Activated CD4-positive, alpha-beta memory T cell treated with anti-CD3 and anti-CD28 coated beads for 36 hours (primary cell): ENCODE measurements around the gene RPS19. TPM values are rescaled to one million over a fixed set of nuclear protein-coding genes. Genes with fewer than 3 reads are reported as not detected.
"Not testable (repeated sequence)": the region's sequence is repeated elsewhere in the genome, so short reads cannot be mapped to it uniquely, and the experiment has no call there.

Experiments
- CTCF ChIA-PET: fragments of 350-600 bp; sonication (Branson Sonifier 250); formaldehyde crosslinking; loops from one replicate; lab custom pipeline; 2021; ENCODE audit warnings: antibody characterized with exemption, inconsistent platforms; lab: Charles Lee
- POLR2A ChIA-PET: fragments of 350-600 bp; sonication (Branson Sonifier 250); formaldehyde crosslinking; loops from one replicate; lab custom pipeline; 2021; ENCODE audit warnings: antibody characterized with exemption; lab: Charles Lee
- DNase-seq: peaks from one replicate; pipeline ENCODE4 v3.0.0-alpha.2; 2020
- H3K27ac Mint-ChIP-seq: one replicate; pipeline ENCODE4 v1.8.0; 2021; ENCODE audit warnings: mixed read lengths
- H3K27me3 Mint-ChIP-seq: one replicate; pipeline ENCODE4 v1.8.0; 2021; ENCODE audit warnings: mixed read lengths
- H3K36me3 Mint-ChIP-seq: one replicate; pipeline ENCODE4 v1.8.0; 2021; ENCODE audit warnings: mixed read lengths
- H3K4me1 Mint-ChIP-seq: one replicate; pipeline ENCODE4 v1.8.0; 2021; ENCODE audit warnings: low read depth, mixed read lengths
- H3K4me3 Mint-ChIP-seq: one replicate; pipeline ENCODE4 v1.8.0; 2021; ENCODE audit warnings: mild to moderate bottlenecking, mixed read lengths
- H3K9me3 Mint-ChIP-seq: one replicate; pipeline ENCODE4 v1.8.0; 2021; ENCODE audit warnings: mixed read lengths
- intact Hi-C: fragments of 100-400 bp; cut with micrococcal nuclease; formaldehyde crosslinking; loops from one replicate; pipeline ENCODE4 v1.15.1; 2023
- total RNA-seq, 2 experiments: library from RNA; stranded (reverse); gene quantifications; one replicate each; pipeline ENCODE4 v1.2.3, GENCODE V29; 2021

Gene RPS19
- total RNA-seq, 2 experiments from 2014 or later = 3,181 to 3,314 TPM

DNA sequence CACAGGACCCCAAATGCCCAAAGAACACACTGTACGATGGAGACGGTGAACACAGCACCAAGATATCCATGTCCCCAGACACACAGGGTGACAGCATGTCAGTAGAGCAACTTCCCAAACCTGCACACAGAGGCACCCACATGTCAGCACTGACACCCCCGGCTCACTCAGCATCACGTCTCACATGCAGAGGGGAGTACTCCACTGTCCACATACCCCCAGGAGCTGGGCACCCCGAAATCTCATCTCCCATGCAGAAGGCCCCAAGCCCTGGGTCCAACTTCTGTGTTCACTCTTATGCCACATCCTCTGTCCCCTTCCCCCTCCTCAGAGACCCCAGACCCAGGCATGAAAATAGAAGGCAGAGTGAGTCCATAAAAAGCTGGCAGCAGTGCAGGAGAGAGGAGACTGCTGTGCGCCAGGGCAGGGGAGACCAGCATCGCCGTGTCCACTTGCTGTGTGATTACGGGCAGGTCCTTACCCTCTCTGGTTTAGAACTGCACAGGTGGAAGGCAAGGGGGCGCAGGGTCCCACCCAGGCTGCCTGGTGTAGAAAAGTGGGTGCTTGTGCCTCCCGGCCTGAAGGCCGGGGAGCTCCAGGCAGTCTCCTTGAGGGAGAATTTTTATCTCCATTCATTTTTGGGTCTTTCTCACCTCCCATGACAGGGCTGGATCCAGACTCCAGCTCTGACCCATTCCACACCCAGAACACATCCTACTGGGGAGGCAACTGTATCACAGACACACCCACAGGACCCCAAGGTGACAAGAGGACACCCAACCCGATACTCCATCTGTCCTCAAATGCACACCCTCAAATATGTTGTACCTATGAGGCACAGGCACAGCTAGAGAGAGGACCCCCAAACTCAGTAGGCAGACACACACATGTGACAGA is 51.2 kb downstream of the RPS19 start:
- H3K36me3 Mint-ChIP-seq = peaks cover 7% of the 10 kb centered on the region
- H3K9me3 Mint-ChIP-seq = no peaks in the 10 kb centered on the region
- intact Hi-C loops = no loop called here
- H3K27ac Mint-ChIP-seq = peak overlapping the region; percentile 6
- CTCF ChIA-PET = interaction anchor here (0.6 kb wide), 1 partner anchor 41 kb away, joined by 3 read pairs; no protein-coding TSS in a partner anchor
- H3K4me1 Mint-ChIP-seq = peaks cover 26% of the 10 kb centered on the region
- H3K4me3 Mint-ChIP-seq = no peak overlapping the region
- POLR2A ChIA-PET = interaction anchor here (0.8 to 2.3 kb wide), 5 partner anchors 8 to 27 kb away, joined by 3 to 8 read pairs (median 3); no protein-coding TSS in a partner anchor
- H3K27me3 Mint-ChIP-seq = peaks cover 21% of the 10 kb centered on the region
- no peak for DNase-seq

GRCh38 chr19:41911889-41912731 is 52.1 kb downstream of the RPS19 start:
- H3K27ac Mint-ChIP-seq = peak overlapping the region; percentile 24

GRCh38 chr19:41912899-41913537 is 53.0 kb downstream of the RPS19 start:
- Mint-ChIP-seq H3K4me3 (no peak overlapping the region), H3K27ac (no peak overlapping the region), H3K27me3 (peaks cover 21% of the 10 kb centered on the region), H3K9me3 (no peaks in the 10 kb centered on the region), H3K4me1 (peaks cover 23% of the 10 kb centered on the region), H3K36me3 (no peaks in the 10 kb centered on the region)
- intact Hi-C loops = no loop called here
- DNase-seq = no peak
- CTCF ChIA-PET = no interaction called here
- POLR2A ChIA-PET = interaction anchor here (0.9 kb wide), 1 partner anchor 23 kb away, joined by 3 read pairs; no protein-coding TSS in a partner anchor

More at GRCh38 chr19:41911889-41912731, 52.1 kb downstream of the RPS19 start:
- Mint-ChIP-seq H3K4me3 (no peak overlapping the region), H3K9me3 (no peaks in the 10 kb centered on the region), H3K27me3 (peaks cover 21% of the 10 kb centered on the region), H3K36me3 (peaks cover 3% of the 10 kb centered on the region), H3K4me1 (peaks cover 23% of the 10 kb centered on the region)
- ChIA-PET CTCF (interaction anchor here (0.6 to 0.7 kb wide), 2 partner anchors 40 to 141 kb away, joined by 3 read pairs; no protein-coding TSS in a partner anchor), POLR2A (interaction anchor here (0.8 to 2.3 kb wide), 6 partner anchors 9 to 28 kb away, joined by 3 to 8 read pairs (median 3); no protein-coding TSS in a partner anchor)
- intact Hi-C loops = no loop called here
- DNase-seq = no peak

DNA sequence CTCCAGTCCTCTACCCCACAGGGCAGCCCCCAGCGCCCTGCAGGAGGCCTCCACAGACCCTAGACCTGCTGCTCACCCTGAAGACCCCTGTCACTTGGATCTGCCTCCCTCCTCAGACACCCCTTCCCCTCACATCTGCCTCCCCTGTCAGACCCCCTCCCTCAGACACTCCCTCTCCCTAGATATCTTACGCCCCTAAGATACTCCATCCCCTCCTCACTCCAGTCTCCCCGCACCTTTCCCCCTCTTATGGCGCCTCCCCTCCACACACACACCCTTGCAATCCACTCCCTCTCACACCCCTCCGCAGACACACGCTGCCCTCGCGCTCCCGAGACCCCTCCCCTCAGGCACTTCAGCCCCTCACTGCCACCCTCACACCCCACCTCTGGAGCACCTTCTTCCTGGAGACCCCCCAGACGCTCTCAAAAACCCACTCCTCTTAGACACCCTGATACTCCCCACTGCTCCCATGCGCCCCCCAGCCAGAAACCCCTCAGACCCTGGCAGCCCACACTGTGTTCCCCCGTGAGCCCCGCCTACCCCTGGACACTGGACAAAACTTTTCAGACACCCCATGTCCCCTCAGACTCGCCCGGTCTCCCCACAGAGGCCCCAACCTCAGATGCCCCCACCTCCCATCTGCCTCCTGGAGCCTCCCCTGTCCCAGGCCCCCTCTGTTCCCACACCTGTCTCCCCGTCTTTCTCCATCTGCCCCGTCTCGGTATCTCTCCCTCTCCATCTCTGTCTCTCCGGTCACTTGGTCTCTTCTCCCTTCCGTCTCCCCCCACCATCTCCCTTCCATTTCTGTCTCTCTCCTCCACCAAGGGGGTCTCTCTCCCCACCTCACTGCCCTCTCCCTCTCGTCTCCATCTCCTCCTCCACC is 53.7 kb downstream of the RPS19 start:
- H3K4me1 Mint-ChIP-seq = peaks cover 23% of the 10 kb centered on the region
- no peaks in the 10 kb centered on the region for H3K9me3 Mint-ChIP-seq
- CTCF ChIA-PET = no interaction called here
- POLR2A ChIA-PET = no interaction called here
- no peak overlapping the region for H3K27ac Mint-ChIP-seq
- intact Hi-C loops = no loop called here
- DNase-seq = no peak
- no peaks in the 10 kb centered on the region for H3K36me3 Mint-ChIP-seq
- no peak overlapping the region for H3K4me3 Mint-ChIP-seq
- peaks cover 21% of the 10 kb centered on the region for H3K27me3 Mint-ChIP-seq

DNA sequence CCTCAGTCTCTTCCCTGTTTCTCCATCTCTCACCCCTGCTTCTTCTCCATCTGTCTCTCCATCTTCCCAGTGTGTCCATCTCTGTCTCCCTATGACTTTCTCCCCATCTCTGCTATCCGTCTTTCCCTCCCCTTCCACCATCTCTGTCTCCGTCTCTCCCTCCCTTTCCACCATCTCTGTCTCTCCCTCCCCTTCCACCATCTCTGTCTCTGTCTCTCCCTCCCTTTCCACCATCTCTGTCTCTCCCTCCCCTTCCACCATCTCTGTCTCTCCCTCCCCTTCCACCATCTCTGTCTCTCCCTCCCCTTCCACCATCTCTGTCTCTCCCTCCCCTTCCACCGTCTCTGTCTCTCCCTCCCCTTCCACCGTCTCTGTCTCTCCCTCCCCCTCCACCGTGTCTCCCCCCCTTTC is 54.4 kb downstream of the RPS19 start:
- H3K36me3 Mint-ChIP-seq, H3K27ac Mint-ChIP-seq, POLR2A ChIA-PET, DNase-seq, H3K4me3 Mint-ChIP-seq, H3K9me3 Mint-ChIP-seq, intact Hi-C loops, CTCF ChIA-PET: not testable (repeated sequence)
- peaks cover 23% of the 10 kb centered on the region for H3K4me1 Mint-ChIP-seq
- peaks cover 21% of the 10 kb centered on the region for H3K27me3 Mint-ChIP-seq

DNA sequence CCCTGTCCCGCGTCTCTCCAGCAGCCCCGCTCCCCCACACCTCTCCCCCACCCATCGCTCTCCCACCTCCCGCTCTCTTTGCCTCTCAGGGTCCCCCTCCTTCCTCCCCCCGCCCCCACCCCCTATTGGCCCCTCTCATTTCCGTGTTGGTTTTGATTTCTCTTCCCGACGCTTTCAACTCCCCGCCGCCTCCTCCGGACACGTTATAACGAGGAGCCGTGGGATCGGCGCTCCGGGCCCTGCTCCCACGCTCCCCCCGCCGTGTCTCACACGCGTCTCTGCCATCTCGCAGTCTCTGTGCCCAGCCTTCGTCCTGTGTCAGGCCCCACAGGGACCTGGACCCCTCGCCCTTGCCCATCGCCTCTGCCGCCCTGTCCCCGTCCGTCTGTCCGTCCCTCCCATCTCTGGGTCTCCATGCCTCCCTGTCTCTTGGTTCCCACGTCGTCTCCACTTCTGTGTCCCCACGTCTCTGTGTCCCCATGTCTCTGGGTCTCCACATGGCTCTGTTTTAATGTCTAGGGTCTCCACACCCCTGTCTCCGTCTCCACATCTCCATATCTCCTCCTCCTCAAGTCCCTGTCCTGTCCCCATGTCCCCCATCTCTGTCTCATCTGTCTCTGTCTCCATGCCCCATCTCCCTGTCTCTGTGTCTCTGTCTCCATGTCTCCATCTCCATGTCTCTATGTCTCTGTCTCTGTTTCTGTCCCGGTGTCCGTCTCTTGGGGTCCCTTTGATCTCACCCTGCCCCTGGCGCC is 55.1 kb downstream of the RPS19 start:
- no peaks in the 10 kb centered on the region for H3K9me3 Mint-ChIP-seq
- no peak for DNase-seq
- ChIA-PET CTCF (no interaction called here), POLR2A (no interaction called here)
- H3K4me1 Mint-ChIP-seq = peaks cover 23% of the 10 kb centered on the region
- H3K4me3 Mint-ChIP-seq = no peak overlapping the region
- no peaks in the 10 kb centered on the region for H3K36me3 Mint-ChIP-seq
- H3K27ac Mint-ChIP-seq = no peak overlapping the region
- intact Hi-C loops = no loop called here
- H3K27me3 Mint-ChIP-seq = peaks cover 21% of the 10 kb centered on the region

DNA sequence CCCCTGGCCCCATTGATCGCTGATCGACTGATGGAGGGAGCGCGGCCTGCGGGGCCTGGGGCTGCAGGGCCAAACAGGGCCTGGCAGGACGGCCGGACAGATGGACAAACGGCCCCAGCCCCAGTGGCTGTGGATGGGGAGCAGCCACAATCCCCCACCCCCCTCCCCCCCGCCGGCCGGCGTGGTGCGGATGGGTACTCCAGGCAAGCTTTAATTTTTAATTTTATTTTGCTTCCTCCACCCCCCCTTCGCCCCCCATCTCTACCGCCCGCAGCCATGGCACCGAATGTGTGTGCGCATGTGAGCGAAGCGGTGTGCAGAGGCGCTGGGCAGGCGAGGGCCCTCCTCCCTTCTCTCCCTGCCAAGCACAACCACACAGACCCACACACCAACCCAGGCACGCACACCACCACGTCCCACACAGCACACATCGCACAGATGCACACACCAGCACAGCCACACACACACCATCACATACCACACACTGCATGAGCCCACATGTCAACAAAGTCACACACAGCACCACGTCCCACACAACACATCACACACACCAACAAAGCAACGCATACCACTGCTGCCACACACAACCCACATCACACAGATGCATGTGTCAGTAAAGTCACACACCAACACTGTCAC is 55.8 kb downstream of the RPS19 start:
- peaks cover 18% of the 10 kb centered on the region for H3K4me1 Mint-ChIP-seq
- no peak overlapping the region for H3K27ac Mint-ChIP-seq
- H3K4me3 Mint-ChIP-seq = no peak overlapping the region
- H3K9me3 Mint-ChIP-seq = no peaks in the 10 kb centered on the region
- H3K27me3 Mint-ChIP-seq = peaks cover 21% of the 10 kb centered on the region
- intact Hi-C loops = no loop called here
- no peaks in the 10 kb centered on the region for H3K36me3 Mint-ChIP-seq
- no peak for DNase-seq
- POLR2A ChIA-PET = no interaction called here
- CTCF ChIA-PET = no interaction called here

DNA sequence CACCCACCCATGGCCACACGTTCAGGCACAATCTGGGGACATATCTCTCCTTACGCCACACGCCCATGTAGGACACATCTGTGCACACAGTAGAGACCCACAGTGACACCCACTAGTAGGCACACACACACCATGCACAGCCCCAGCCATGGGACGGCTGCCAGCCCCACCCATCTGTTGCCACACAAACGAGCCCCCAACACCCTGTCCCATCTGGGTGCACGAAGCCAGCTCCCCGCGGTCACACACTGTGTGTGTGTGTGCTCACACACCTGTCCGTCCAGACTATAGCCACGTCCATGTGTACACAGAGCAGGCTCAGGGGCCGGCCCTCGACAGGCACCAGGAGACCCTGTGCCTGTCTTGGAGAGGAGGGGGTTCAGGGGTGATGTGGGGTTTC is 57.6 kb downstream of the RPS19 start:
- ChIA-PET CTCF (no interaction called here), POLR2A (no interaction called here)
- H3K9me3 Mint-ChIP-seq = no peaks in the 10 kb centered on the region

GRCh38 chr19:41918095-41918494 is 58.0 kb downstream of the RPS19 start:
- no peak overlapping the region for H3K27ac Mint-ChIP-seq
- intact Hi-C loops = no loop called here
- no peaks in the 10 kb centered on the region for H3K36me3 Mint-ChIP-seq
- H3K27me3 Mint-ChIP-seq = peaks cover 10% of the 10 kb centered on the region
- ChIA-PET POLR2A (no interaction called here), CTCF (no interaction called here)
- DNase-seq = no peak
- H3K9me3 Mint-ChIP-seq = no peaks in the 10 kb centered on the region
- H3K4me3 Mint-ChIP-seq = no peak overlapping the region
- H3K4me1 Mint-ChIP-seq = peaks cover 17% of the 10 kb centered on the region

More for the DNA sequence above, 57.6 kb downstream of the RPS19 start:
- DNase-seq = no peak
- Mint-ChIP-seq H3K27ac (no peak overlapping the region), H3K4me1 (peaks cover 16% of the 10 kb centered on the region), H3K4me3 (no peak overlapping the region), H3K36me3 (no peaks in the 10 kb centered on the region), H3K27me3 (peaks cover 10% of the 10 kb centered on the region)
- intact Hi-C loops = no loop called here

- Mint-ChIP-seq H3K36me3 (no peaks in the 10 kb centered on the region), H3K4me1 (peaks cover 17% of the 10 kb centered on the region), H3K4me3 (no peak overlapping the region), H3K27ac (no peak overlapping the region), H3K9me3 (no peaks in the 10 kb centered on the region), H3K27me3 (peaks cover 6% of the 10 kb centered on the region)
- POLR2A ChIA-PET = no interaction called here
- intact Hi-C loops = no loop called here
- CTCF ChIA-PET = interaction anchor here (0.8 kb wide), 1 partner anchor 9 kb away, joined by 3 read pairs; the partner anchor contains the start of gene ERFL
- no peak for DNase-seq
These were observed 58.7 kb downstream of the RPS19 start for GRCh38 chr19:41918653-41919244.
